AG08396 (cell line): ENCODE results near the gene TULP4.
"Not testable (repeated sequence)": the region's sequence is repeated elsewhere in the genome, so short reads cannot be mapped to it uniquely, and the experiment has no call there.

Experiments
- DNase-seq: peaks from one replicate; pipeline ENCODE4 v3.0.0; 2012; ENCODE audit warnings: low spot score, mixed read lengths

The TULP4 gene

DNA sequence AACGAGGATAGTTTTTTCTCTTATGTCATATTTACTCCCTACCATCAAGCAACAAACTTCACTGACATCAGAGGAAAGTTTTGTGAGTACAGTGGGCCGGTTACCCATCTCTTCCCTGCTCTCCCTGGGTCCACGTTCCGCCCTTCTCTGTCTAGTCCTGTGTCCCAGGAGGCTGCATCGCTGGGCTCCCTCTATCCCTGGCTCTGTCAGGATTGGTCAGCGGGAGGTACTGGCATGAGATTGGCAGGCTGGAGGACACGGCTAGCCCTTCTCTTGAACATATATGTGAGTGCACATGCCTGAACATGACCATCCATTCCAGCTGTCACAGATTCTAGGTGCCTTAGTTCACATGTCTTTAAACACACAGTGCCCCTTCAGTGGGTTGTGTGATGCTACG is 217.4 kb downstream of the TULP4 start:
- DNase-seq, result no peak

DNA sequence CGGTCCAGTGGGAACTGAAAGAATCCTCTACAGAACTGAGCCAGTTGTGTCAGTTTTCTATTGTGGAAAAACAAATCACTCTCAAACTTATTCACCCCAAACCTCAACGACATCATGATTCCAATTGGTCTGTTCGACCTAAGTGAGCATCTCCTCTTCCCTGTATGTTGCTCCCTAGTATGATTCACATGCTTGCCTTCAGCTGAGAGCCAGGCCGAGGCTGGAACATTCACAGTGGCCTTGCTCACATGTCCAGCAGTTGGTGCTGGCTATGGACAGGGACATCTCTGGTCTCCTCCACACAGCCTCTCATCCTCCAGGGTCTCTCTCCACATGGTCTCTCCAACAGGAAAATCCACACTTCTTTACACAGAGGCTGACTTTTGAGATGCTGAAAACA is 219.3 kb downstream of the TULP4 start:
- DNase-seq, result no peak

DNA sequence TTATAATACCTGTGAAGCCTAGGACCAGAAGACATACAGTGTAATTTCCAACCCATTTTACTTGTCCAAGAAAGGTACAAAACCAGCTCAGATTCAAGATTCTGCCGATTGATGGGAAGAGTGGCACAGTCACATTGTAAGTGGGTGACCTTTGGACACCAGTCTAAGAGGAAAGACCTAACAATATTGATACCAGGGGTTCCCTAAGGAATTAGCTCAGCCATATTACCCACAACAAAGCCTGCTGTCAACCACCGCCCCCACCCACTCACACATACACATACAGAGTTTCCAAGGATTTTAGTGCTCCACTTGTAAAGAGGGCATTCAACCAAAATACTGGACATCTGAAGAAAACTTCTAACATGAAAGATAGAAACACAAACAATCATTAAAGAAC is 219.7 kb downstream of the TULP4 start:
- DNase-seq, result no peak

DNA sequence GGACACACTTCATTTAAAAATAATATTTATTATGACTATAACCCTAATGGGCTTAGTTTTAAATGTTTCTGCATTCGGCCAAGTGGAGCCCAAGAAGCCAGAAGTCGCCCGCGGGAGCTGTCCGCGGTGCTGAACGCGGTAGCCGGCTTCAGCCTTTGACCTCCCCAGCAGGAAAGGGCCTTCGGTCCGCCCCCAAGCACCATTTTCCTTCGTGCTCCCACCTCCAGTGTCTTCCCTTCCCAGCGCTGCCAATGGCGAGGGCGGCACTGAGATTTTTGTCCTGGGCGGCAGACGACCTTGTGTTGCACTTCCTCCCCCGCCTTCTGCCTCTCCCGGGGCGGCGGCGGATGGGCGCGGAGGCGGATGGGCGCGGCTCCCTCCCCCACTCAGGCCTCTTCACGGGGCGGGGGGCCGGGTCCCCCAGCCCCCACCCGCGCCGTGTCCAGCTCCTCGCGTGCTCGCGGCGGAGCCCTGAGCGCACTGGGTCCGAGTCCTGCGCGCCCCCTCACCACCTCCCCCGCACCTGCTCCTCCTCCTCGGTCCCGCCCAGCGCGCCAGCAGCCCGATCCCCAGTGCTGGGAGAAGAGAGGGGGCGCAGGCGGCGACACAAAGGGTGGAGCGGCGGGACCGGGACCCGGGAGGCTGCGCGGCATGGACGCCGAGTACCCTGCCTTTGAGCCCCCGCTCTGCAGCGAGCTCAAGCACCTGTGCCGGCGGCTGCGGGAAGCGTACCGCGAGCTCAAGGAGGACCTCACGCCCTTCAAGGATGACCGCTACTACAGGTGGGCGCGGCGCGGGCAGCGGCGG is 224.0 kb downstream of the TULP4 start:
- peak; percentile 88 for DNase-seq

DNA sequence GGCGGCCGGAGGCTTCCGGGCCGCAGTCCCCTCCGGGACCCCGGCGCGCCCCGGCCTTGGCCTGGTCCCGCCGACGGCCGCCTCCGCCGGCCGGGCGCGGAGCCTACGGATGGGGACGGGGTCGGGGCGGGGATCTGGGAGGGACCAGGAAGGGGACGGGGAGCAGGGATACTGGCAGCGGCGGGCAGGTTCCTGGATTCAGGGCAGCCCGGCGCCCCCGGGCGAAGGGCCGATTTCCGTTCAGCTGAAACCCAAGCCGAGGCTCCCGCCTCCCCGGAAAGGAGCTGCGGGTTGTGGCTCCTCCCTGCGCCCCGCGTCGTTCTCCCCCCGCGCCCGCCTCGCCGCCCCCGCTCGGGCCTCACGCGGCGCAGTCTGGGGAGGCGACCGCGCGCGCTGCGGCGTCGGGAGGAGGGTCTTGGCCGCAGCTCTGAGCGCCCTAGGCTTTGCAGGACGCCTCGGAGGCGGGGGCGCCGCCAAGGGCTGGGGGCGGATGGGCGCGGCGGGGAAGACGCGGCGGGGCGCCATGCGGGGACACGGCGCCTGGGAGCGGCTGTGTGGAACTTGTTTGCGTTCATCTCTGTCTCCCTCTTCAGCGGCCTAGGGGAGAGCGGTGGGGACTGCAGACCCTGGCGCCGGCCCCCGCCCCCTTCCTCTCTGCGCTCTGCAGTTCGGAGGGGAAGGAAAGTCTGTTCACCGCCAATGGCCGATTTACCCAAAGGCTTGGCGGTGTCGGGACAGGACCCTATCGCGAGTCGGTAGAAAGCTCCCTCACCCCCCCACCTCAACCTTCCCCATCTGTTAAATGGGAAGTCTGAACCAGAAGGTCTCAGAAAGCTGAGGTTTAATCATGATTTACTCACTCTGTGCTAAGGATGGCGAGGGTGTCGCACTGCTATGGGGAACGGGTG is 224.9 kb downstream of the TULP4 start:
- DNase-seq, result peak; percentile 62

DNA sequence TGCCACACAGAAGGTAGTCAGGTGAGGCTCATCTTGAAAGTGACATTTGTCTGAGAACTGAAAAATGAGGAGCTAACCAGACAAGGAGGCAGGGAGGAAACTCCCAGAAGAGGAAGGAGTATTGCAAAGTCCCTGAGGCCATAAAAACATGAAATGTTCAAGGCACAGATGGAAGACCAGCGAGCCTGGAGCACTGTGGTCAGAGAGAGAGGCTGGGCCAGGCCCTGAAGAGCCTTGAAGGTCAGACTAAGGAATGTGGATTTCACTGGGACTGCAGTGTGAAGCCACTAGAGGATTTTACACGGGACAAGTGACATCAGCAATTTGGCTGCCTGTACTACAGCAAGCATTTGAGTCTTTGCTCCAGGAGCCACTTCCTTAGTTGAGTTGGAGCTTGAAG is 226.5 kb downstream of the TULP4 start:
- no peak for DNase-seq

DNA sequence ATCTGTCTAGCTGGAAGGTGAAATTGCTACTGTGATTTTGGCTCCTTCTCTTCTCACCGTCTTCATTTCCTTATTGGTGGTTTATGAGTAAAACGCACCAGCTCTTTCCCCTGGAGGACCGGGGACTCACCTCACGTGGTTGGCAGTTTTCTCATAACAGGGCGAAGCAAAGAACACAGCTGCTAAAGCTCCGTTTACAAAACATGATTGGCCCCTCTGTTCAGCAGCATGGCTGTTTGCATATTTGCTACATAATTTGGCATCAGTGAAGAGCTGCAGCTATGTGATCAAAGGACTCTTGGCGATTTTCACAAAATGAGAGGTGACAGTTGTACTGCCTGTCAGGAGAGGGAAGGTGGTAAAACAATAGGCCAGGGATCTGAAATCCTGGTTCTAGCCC is 227.1 kb downstream of the TULP4 start:
- DNase-seq, result peak; percentile 53

DNA sequence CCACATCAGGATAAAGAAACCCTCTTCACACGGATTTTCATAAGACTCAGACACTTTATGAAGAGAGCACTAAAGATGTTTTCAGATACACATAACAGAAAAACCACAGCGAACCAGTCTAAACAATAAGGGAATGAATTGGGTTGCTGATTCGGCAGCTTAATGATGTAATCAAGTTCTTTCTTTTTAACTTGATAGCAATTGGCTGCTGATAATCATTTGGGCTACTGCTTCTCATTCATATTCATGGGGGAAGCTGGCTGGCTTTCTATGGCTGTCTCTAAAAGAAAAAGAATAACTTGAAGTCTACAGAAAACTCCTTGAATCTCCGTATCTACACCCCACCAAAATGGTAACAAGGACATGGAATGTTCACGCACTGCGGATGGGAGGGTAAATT is 227.6 kb downstream of the TULP4 start:
- DNase-seq, result no peak

DNA sequence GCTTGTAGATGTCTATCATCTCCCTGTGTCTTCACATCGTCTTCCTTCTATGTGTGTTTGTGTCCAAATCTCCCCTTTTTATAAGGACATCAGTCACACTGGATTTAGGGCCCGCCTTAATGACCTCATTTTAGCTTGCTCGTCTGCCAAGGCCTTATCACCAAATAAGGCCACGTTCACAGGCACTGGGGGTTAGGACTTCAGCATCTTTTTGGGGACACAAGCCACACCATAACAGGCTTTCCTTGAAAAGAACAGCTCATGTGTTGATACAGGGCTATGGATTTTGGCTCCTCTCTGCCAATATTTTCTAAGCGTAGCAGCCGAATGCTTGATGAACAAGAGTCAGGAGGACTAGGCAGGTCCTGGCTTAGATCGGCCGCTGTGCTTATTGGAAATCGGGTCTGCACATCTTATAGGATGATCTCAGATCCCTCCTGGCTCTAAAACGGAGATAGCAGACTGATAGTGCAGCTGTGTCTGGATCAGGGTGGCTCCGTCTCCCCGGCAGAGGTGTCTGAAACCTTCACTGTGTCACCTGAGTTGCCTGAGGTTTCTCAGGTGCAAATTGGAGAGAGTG is 231.4 kb downstream of the TULP4 start:
- DNase-seq, result no peak

DNA sequence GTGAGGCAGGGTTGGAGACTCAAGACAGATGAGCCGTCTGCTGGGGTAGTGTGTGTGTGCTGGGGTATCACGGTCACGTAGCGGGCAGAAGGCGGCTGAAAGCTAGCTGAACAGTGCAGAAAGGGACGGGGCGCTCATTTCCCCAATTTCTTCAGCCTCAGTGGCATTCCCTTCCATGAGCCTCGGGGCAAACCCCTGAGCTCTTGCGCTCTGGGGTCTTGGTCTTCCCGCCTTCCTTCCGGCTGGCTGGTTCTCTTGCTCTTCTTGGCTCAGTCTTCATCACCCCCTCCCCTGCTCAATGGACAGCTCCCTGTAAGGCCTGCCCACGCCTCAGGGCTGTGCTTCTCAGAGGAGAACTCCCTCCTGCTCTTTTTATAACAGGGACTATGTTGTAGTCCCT is 232.2 kb downstream of the TULP4 start:
- DNase-seq, result no peak

DNA sequence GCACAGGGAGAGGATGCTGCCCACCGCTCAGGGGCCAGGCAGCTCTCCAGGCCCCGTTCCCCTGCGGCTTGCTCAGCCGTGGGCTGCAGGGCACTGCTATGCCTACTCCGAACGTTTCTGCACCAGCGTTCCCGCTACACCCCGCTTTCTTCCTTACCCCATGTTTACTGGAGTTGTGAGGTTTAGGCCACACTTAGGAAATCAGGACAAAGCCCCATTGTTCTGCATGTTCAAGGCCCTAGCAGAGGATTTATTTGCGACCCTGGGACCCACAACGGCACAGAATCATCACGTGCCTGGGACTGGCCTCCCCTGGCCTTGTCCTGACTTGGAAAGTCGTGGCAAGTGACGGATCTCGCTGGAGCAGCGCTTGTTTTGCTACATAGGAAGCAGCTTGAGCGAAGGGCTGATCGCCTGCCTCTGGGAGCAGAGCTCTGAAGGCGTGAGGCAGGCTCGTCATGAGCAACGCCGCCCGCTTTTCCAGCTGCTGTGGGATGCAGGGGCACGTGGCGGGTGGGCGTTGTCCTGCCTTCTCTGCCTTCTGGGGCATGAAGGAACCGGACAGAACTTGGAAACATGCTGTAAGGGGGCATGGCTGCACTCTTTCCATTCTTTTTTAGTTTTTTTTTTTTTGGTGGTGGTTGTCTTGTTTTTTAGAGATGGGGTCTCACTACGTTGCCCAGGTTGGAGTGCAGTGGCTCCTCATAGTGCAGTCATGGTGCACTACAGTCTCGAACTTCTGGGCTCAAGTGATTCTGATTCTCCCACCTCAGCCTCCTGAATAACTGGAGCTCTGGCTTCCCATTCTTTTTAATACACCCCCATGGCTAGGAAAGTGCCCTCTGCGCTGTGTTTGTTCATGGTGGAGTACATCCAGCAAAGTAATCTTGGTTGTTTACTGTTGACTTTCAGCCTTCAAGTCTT is 233.0 kb downstream of the TULP4 start:
- no peak for DNase-seq

DNA sequence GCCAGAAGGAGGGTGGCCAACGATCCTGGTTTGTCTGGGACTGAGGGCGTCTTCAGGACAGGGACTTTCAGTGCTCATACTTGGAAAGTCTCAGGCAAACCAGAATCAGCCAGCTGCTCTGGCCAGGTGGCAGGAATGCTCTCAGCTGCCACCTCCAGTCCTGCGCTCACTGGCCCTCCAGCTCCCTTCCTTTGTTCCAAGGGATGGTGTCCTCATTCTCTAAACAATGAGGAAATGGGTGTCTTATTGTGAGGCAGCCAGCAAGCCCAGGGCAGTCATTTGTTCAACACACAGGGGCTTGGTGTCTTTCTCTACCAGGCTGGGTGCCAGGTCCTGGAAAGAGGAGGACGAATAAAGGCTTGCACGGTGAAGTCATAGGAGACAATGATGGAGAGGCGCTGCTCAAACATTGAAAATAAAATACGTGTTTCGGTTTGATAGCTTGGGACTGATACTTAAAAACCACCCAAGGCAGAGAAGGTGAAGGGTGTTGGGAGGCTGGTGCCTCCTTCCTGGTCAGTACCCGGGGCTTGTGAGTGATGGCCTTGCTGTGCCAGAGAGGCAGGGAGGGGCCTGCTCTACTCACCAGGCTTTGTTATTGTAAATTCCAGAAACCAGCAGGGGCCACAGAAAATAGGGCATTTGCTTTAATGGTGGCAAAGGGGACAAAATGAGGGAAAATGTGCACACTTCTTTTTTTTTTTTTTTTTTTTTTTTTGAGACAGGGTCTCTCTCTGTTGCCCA is 236.3 kb downstream of the TULP4 start:
- no peak for DNase-seq

DNA sequence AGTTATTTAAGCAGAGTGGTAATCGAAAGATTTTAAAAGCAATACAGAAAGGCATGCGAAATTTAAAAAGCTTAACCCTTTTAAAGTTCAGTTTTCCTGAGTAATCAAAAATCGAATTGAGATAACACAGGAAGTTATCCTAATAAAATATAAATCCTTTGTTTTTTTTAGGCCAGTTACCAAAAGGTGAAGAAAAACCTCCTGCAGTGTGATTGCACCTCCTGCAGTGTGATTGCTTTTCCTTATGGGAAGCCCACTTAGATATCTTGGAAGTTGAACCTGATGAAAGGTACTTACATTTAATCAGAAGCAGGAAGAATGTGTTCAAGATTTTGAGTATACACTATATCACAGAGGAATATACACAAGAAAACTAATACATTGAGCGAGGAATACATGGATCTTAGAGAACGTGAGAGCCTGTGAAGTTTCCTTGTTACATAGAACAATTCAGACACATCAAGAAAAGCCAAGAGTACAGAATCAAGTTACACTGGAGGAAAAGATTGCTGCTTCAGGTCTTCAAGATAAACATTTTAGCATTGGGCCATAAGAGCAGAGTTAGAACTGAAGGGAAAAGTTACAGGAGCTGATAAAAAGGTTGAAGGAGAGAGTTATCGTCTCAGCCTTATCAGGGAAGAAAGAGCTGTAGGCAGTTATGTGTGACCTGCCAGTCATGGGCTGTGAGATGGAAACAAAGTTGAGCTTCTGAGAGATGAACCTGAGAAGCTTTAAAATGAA is 240.0 kb downstream of the TULP4 start:
- DNase-seq, result no peak

DNA sequence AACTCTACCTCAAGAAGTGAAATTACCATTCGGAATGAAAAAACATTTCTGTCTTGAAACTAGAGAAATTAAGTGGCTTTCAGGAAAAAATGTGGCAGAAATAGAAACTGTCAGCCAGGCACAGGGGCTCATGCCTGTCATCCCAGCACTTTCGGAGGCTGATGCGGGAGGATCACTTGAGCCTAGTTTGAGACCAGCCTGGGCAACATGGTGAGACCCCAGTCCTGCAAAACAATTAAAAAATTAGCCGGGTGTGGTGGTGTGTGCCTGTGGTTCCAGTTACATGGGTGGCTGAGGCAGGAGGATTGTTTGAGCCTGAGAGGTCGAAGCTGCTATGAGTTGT is 240.5 kb downstream of the TULP4 start:
- DNase-seq, result no peak

DNA sequence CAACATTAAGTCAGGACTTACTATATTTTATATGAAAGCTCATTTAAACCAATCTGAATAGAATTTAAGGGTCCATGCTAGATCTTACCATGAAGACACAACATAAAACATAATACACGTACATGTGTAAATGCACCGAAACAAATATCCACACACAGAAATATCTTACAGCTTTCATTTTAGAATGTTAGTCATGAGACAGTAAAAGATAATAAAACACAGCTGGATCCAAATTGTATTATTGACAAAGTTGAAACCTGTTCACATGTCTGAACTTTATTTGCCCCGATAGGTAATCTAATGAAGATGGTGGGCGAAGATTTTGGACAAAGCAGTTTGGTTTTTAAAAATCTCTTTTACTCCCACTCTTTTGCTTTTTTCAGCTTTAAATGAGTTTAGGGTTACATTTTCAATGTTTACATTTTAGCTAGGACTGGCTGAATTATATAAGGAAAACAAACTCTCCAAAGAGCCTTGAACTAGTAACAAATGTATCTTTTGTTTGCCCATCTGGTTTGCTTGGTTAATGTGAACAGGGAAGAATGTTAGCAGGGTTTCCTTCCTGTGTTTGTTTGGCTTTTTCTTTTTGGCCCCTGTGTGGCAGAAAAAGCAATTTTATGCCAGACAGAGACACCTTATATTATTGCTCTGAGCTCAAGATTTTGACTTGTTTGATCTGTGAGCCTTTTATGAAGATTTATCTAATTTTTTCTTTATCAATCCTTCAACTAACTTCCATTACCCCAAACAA is 242.5 kb downstream of the TULP4 start:
- DNase-seq, result no peak

DNA sequence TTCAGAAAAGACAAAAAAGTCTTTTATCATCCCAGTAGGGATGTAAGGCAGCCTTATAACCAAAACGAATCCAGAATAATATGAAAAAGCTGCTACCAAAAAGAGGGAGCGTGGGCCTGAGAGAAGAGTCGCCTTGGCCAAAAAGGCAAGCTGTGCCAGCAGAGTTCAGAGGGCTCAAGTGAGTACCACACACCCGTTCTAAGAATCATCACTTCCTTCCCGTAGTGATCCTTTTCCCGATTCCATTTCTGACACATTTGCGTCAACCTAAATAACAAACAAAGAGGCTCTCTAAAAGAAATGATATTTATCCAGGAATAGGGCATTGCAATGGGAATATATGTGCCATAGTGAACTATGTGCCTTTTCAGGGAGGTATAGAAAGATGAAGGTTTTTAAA is 243.8 kb downstream of the TULP4 start:
- no peak for DNase-seq

DNA sequence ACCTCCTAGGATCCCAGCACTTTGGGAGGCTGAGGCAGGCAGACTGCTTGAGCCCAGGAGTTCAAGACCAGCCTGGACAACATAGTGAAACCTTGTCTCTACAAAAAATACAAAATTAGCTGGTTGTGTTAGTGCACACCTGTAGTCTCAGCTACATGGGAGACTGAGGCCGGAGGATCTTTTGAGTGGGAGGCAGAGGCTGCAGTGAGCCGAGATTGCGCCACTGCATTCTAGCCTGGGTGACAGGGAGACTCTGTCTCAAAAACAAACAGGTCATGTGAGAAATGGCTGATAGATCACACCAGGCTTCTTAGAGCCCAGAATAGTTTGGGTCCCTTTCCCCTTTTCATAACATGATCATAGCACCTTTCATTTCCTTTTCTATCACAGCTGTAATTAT is 244.8 kb downstream of the TULP4 start:
- DNase-seq, result not testable (repeated sequence)

DNA sequence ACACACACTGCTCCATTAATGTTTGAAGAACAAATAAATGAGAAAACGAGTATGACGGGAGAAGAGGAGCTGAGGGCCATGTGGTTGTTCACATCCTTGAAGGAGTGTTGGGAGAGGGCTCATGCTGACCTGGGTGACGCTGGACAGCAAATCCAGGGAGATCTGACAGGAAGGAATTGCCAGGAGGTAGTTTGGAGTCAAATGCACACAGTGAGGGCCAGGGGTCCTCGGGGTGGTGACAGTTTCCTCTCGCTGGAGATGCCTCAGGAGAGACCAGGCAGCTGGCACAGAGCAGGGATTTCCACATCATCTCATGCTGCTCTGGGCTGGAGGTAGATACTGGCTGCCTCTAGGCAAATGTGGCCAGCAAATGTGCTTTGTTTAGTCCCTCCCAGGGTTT is 245.7 kb downstream of the TULP4 start:
- DNase-seq, result no peak

DNA sequence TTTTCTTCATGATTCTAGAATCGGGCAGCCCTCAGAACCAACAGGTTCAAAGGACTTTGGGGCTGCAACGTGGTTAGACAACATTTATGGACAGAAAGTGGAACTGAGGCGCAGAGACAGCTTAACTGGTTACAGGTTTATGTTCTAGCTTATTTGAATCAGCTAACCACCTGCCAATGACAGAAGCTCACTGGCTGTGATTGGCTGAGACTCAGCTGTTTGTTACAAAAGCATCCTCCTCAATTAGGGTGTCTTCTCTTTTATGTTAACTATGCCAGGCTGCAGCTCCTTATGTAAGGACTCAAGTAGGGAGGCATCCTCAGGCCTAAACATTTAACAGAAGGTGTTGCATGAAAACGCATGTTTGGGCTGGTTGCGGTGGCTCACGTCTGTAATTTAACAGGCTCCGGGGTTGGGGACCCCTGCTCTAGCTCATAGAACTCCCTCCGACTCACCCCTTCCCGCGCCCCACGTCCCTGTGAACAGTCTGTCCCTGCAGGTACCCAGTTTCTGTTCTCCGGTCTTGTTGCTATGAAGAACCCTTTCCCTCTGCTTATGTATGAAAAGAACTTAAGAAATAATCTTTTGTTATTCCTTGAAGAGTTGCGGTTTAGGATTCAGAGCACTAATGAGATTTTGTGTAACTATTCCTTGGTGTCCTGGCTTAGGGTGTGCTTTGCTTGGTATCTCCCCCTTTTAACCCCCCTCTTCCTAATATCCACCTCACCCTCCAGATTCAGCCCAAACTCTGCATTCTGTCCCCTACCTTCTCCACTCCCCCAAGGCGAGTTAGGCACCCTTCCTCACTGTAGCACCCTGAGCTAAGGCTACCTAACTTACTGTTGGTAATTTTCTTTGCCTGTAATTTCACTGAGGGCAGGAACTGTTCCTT is 246.4 kb downstream of the TULP4 start:
- no peak for DNase-seq
